PC-3 (cell line): Measurements from ENCODE around the gene OBSL1. TPM values are rescaled to one million over a fixed set of nuclear protein-coding genes. Genes with fewer than 3 reads are reported as not detected.

Source experiments
- ATAC-seq: fragments of 200-7000 bp; cut with Tn5 transposase; 2 replicates; pipeline ENCODE4 v1.9.1; 2020; ENCODE audit warnings: mild to moderate bottlenecking, moderate library complexity
- BruUV-seq: library from RNA; stranded (reverse); fragments of 400-500 nt; replicated peaks from 2 replicates; lab custom pipeline; 2021; lab: Mats Ljungman, UMichigan
- CTCF ChIA-PET: fragments of 300-600 bp; sonication (Branson Sonifier 250); formaldehyde crosslinking; loops from one replicate; lab custom pipeline; 2022; ENCODE audit warnings: antibody characterized with exemption; lab: Charles Lee
- POLR2A ChIA-PET: fragments of 300-600 bp; sonication (Branson Sonifier 250); formaldehyde crosslinking; loops from one replicate; lab custom pipeline; 2022; ENCODE audit warnings: antibody characterized with exemption; ENCODE audit not compliant: unreplicated experiment; lab: Charles Lee
- DNase-seq: peaks from one replicate; pipeline ENCODE4 v3.0.0-alpha.2; 2015
- H2AFZ ChIP-seq: fragments of 300-600 bp; sonication (generic); 2 replicates; pipeline ENCODE4 v1.6.0; 2016; ENCODE audit warnings: antibody characterized with exemption, low read length
- H3F3A ChIP-seq: fragments of 300-600 bp; sonication (generic); one replicate; pipeline ENCODE4 v1.6.0; 2017; ENCODE audit warnings: antibody characterized with exemption, low read length, control low read depth, mild to moderate bottlenecking; ENCODE audit not compliant: unreplicated experiment
- H3K27ac ChIP-seq: fragments of 300-600 bp; sonication (generic); 2 replicates; pipeline ENCODE4 v1.5.1; 2016; ENCODE audit warnings: mild to moderate bottlenecking, low read length
- H3K27me3 ChIP-seq: fragments of 300-600 bp; sonication (generic); 2 replicates; pipeline ENCODE4 v1.6.1; 2016; ENCODE audit warnings: low read length, mixed read lengths
- H3K36me3 ChIP-seq: fragments of 300-600 bp; sonication (generic); 2 replicates; pipeline ENCODE4 v1.6.1; 2016; ENCODE audit warnings: low read depth, mixed run types, low read length, mixed read lengths
- H3K4me1 ChIP-seq: fragments of 300-600 bp; sonication (generic); 2 replicates; pipeline ENCODE4 v1.5.1; 2016; ENCODE audit warnings: low read length; ENCODE audit not compliant: insufficient read depth
- H3K4me2 ChIP-seq: fragments of 300-600 bp; sonication (generic); 2 replicates; pipeline ENCODE4 v1.6.0; 2016; ENCODE audit warnings: low read length
- H3K4me3 ChIP-seq: fragments of 300-600 bp; sonication (generic); 2 replicates; pipeline ENCODE4 v1.5.1; 2016; ENCODE audit warnings: mild to moderate bottlenecking, low read length, mixed read lengths
- H3K79me2 ChIP-seq: fragments of 300-600 bp; sonication (generic); 2 replicates; pipeline ENCODE4 v1.6.1; 2017; ENCODE audit warnings: low read length, mixed read lengths
- H3K9ac ChIP-seq: fragments of 300-600 bp; sonication (generic); 2 replicates; pipeline ENCODE4 v1.6.0; 2016; ENCODE audit warnings: mild to moderate bottlenecking, low read length
- H3K9me2 ChIP-seq: fragments of 300-600 bp; sonication (generic); replicated peaks from 2 replicates; pipeline ENCODE4 v1.6.1; 2016; ENCODE audit warnings: mixed run types, low read length, mixed read lengths
- H3K9me3 ChIP-seq: fragments of 300-600 bp; sonication (generic); 2 replicates; pipeline ENCODE4 v1.6.1; 2016; ENCODE audit warnings: low read length, mixed read lengths
- H4K20me1 ChIP-seq: fragments of 300-600 bp; sonication (generic); 2 replicates; pipeline ENCODE4 v1.6.1; 2016; ENCODE audit warnings: low read length, mixed read lengths
- CTCF ChIP-seq: fragments of 300-600 bp; sonication (generic); conservative IDR thresholded peaks from 2 replicates; pipeline ENCODE4 v1.5.1; 2017; ENCODE audit warnings: antibody characterized with exemption, low read depth, mild to moderate bottlenecking, low read length
- EZH2 ChIP-seq: fragments of 300-600 bp; sonication (generic); IDR thresholded peaks from one replicate; pipeline ENCODE4 v1.6.1; 2017; ENCODE audit warnings: antibody characterized with exemption, mild to moderate bottlenecking, low read length; ENCODE audit not compliant: unreplicated experiment
- EZH2phosphoT487 ChIP-seq: fragments of 300-600 bp; sonication (generic); IDR thresholded peaks from 2 replicates; pipeline ENCODE4 v1.6.1; 2018; ENCODE audit warnings: mild to moderate bottlenecking, antibody characterized with exemption, low read length, borderline replicate concordance
- intact Hi-C: fragments of 100-400 bp; cut with micrococcal nuclease; formaldehyde crosslinking; loops from 2 replicates; pipeline ENCODE4 v1.9.0; 2023
- total RNA-seq: library from RNA; depleted of rRNA; stranded (reverse); fragments of >200 nt; gene quantifications from 2 replicates; pipeline ENCODE4 v1.2.3, GENCODE V29; 2014

The OBSL1 gene
- total RNA-seq, 1 experiment from 2014 or later = 122 TPM

- H4K20me1 ChIP-seq = no peaks in the 10 kb centered on the region
- no peak overlapping the region for H3K4me3 ChIP-seq
- no peak overlapping the region for H3K4me2 ChIP-seq
- H3K9ac ChIP-seq = no peak overlapping the region
- POLR2A ChIA-PET = no interaction called here
- CTCF ChIA-PET = no interaction called here
- intact Hi-C loops = no loop called here
- TF ChIP-seq EZH2 (no peak), EZH2phosphoT487 (no peak), CTCF (no peak)
- peaks cover 20% of the 10 kb centered on the region for H3K79me2 ChIP-seq
- no peaks in the 10 kb centered on the region for H3K9me2 ChIP-seq
- no peak overlapping the region for H2AFZ ChIP-seq
- BruUV-seq = no TSS peak
- no peak overlapping the region for H3K27ac ChIP-seq
- peaks cover 24% of the 10 kb centered on the region for H3K4me1 ChIP-seq
- no peaks in the 10 kb centered on the region for H3K9me3 ChIP-seq
- no peaks in the 10 kb centered on the region for H3K27me3 ChIP-seq
- H3K36me3 ChIP-seq = no peaks in the 10 kb centered on the region; the same call in 1 of the 2 replicates
- ATAC-seq (no peak), DNase-seq (no peak)
- H3F3A ChIP-seq = no peaks in the 10 kb centered on the region
These were observed 3.5 kb downstream of the OBSL1 start for GRCh38 chr2:219567791-219568361.

- Histone ChIP-seq H3K79me2 (peaks cover 20% of the 10 kb centered on the region), H3K4me1 (peaks cover 19% of the 10 kb centered on the region), H2AFZ (no peak overlapping the region), H3F3A (no peaks in the 10 kb centered on the region), H3K4me3 (no peak overlapping the region), H3K27ac (no peak overlapping the region), H3K36me3 (no peaks in the 10 kb centered on the region; the same call in 1 of the 2 replicates), H3K9me2 (no peaks in the 10 kb centered on the region), H4K20me1 (no peaks in the 10 kb centered on the region), H3K4me2 (no peak overlapping the region), H3K27me3 (no peaks in the 10 kb centered on the region), H3K9me3 (no peaks in the 10 kb centered on the region), H3K9ac (no peak overlapping the region)
- intact Hi-C loops = no loop called here
- ChIA-PET CTCF (no interaction called here), POLR2A (no interaction called here)
- no TSS peak for BruUV-seq
- TF ChIP-seq EZH2 (no peak), CTCF (no peak), EZH2phosphoT487 (no peak)
- no peak for ATAC-seq
- DNase-seq = no peak
These were observed 4.2 kb downstream of the OBSL1 start for GRCh38 chr2:219567131-219567530.

GRCh38 chr2:219566640-219567039 lies 4.7 kb downstream of the OBSL1 start:
- Histone ChIP-seq H3K27ac (no peak overlapping the region), H3K9me3 (no peaks in the 10 kb centered on the region), H3K4me2 (no peak overlapping the region), H3K9ac (no peak overlapping the region), H3K36me3 (no peaks in the 10 kb centered on the region; the same call in 1 of the 2 replicates), H4K20me1 (no peaks in the 10 kb centered on the region), H3F3A (no peaks in the 10 kb centered on the region), H3K9me2 (no peaks in the 10 kb centered on the region), H3K4me1 (peaks cover 14% of the 10 kb centered on the region), H3K27me3 (no peaks in the 10 kb centered on the region), H3K4me3 (no peak overlapping the region), H3K79me2 (peaks cover 20% of the 10 kb centered on the region), H2AFZ (no peak overlapping the region)
- ATAC-seq = no peak
- intact Hi-C loops = no loop called here
- BruUV-seq = no TSS peak
- POLR2A ChIA-PET = no interaction called here
- DNase-seq = no peak
- TF ChIP-seq CTCF (no peak), EZH2 (no peak), EZH2phosphoT487 (no peak)
- CTCF ChIA-PET = no interaction called here
